A549 (cell line): ENCODE measurements around the gene ARHGAP42. TPM values are rescaled to one million over a fixed set of nuclear protein-coding genes. Genes with fewer than 3 reads are reported as not detected.

Source experiments
- ATAC-seq, 2 experiments: fragments of 200-7000 bp in 1 of 2; fragments of >200 bp in 1 of 2; cut with Nextera tagmentation in 1 of 2; cut with Tn5 transposase in 1 of 2; 3 replicates each; pipeline versions ENCODE4 v1.8.0 to v1.9.1; 2018 to 2020; ENCODE audit warnings: mild to moderate bottlenecking in 1 of 2, moderate library complexity in 1 of 2
- CTCF ChIA-PET: fragments of 300-600 bp; sonication (Branson Sonifier 250); formaldehyde crosslinking; extraction: SDS; loops from one replicate; lab custom pipeline; 2021; ENCODE audit warnings: antibody characterized with exemption, inconsistent platforms; lab: Yijun Ruan, JAX
- POLR2A ChIA-PET: fragments of 350-600 bp; formaldehyde crosslinking; extraction: SDS; loops from one replicate; lab custom pipeline; 2021; ENCODE audit warnings: antibody characterized with exemption, inconsistent platforms; lab: Yijun Ruan, JAX
- DNase-seq, 2 experiments: peaks; one replicate each; pipeline versions ENCODE4 v3.0.0 to v3.0.0-alpha.2; 2011 to 2016; ENCODE audit warnings: low read depth in 1 of 2, low spot score in 1 of 2
- FAIRE-seq: peaks from 2 replicates; lab custom pipeline; 2011; peaks lifted over from hg19 to GRCh38; lab: Jason Lieb, UNC
- H3K27ac ChIP-seq, 2 experiments: fragments of >200 bp; sonication (Bioruptor Twin); formaldehyde crosslinking; 3 replicates each; pipeline ENCODE4 v1.5.1; 2016 to 2017
- H3K4me1 ChIP-seq: fragments of >200 bp; sonication (Bioruptor Twin); formaldehyde crosslinking; 3 replicates; pipeline ENCODE4 v1.6.1; 2016
- H3K4me2 ChIP-seq: fragments of >200 bp; sonication (Bioruptor Twin); formaldehyde crosslinking; 3 replicates; pipeline ENCODE4 v1.6.1; 2016
- H3K4me3 ChIP-seq: fragments of >200 bp; sonication (Bioruptor Twin); formaldehyde crosslinking; 3 replicates; pipeline ENCODE4 v1.5.1; 2016
- H3K9me3 ChIP-seq: fragments of >200 bp; sonication (Bioruptor Twin); formaldehyde crosslinking; 3 replicates; pipeline ENCODE4 v1.6.1; 2016
- ATOH8 ChIP-seq: fragments of 250-450 bp; sonication (Bioruptor Pico); IDR thresholded peaks from 2 replicates; pipeline ENCODE4 v1.5.0; 2020; ENCODE audit warnings: low read depth, mild to moderate bottlenecking, moderate library complexity
- BCL3 ChIP-seq: fragments of >200 bp; sonication (Bioruptor Twin); formaldehyde crosslinking; IDR thresholded peaks from 3 replicates; pipeline ENCODE4 v1.6.1; 2016
- BHLHE40 ChIP-seq: IDR thresholded peaks from 2 replicates; pipeline ENCODE4 v1.6.1; 2012; ENCODE audit warnings: low read depth, low read length, inconsistent platforms
- CBX8 ChIP-seq: fragments of 200-600 bp; sonication (generic); IDR thresholded peaks from 2 replicates; pipeline ENCODE4 v1.6.1; 2016
- CHD2 ChIP-seq: fragments of 150-350 bp; IDR thresholded peaks from 2 replicates; pipeline ENCODE4 v1.6.1; 2014; ENCODE audit warnings: low read length; ENCODE audit not compliant: partially characterized antibody
- ELK1 ChIP-seq: fragments of 150-350 bp; IDR thresholded peaks from 2 replicates; pipeline ENCODE4 v1.6.1; 2014; ENCODE audit warnings: low read depth, mild to moderate bottlenecking, low read length
- ESRRA ChIP-seq: fragments of 150-350 bp; IDR thresholded peaks from 2 replicates; pipeline ENCODE4 v1.6.1; 2014; ENCODE audit warnings: mild to moderate bottlenecking, low read length, borderline replicate concordance
- FOXS1 ChIP-seq: fragments of 250-450 bp; sonication (Bioruptor Pico); IDR thresholded peaks from 2 replicates; pipeline ENCODE4 v1.5.0; 2020; ENCODE audit warnings: mild to moderate bottlenecking, moderate library complexity
- GATA3 ChIP-seq: IDR thresholded peaks from 2 replicates; pipeline ENCODE4 v1.6.1; 2012; ENCODE audit warnings: borderline replicate concordance
- HES2 ChIP-seq: fragments of >200 bp; sonication (Bioruptor Twin); formaldehyde crosslinking; IDR thresholded peaks from 2 replicates; pipeline ENCODE4 v1.6.1; 2016
- HMGXB4 ChIP-seq: fragments of 250-450 bp; sonication (Bioruptor Pico); IDR thresholded peaks from 2 replicates; pipeline ENCODE4 v1.5.0; 2021; ENCODE audit warnings: mild to moderate bottlenecking, moderate library complexity, borderline replicate concordance
- HOXA7 ChIP-seq: fragments of 250-450 bp; sonication (Bioruptor Pico); IDR thresholded peaks from 2 replicates; pipeline ENCODE4 v1.5.0; 2020; ENCODE audit warnings: mild to moderate bottlenecking, moderate library complexity
- HOXB5 ChIP-seq: fragments of 250-450 bp; sonication (Bioruptor Pico); IDR thresholded peaks from 2 replicates; pipeline ENCODE4 v1.5.0; 2020; ENCODE audit warnings: mild to moderate bottlenecking, moderate library complexity
- JUN ChIP-seq, 2 experiments: fragments of >200 bp; sonication (Bioruptor Twin); formaldehyde crosslinking; IDR thresholded peaks; 2 replicates in 1 of 2; 3 replicates in 1 of 2; pipeline ENCODE4 v1.6.1; 2016 to 2017
- JUNB ChIP-seq: fragments of >200 bp; sonication (Bioruptor Twin); formaldehyde crosslinking; IDR thresholded peaks from 2 replicates; pipeline ENCODE4 v1.6.1; 2016
- KDM1A ChIP-seq: fragments of 200-600 bp; sonication (generic); IDR thresholded peaks from 2 replicates; pipeline ENCODE4 v1.6.1; 2016; ENCODE audit warnings: low read depth, mild to moderate bottlenecking
- MAZ ChIP-seq: fragments of 150-350 bp; IDR thresholded peaks from 2 replicates; pipeline ENCODE4 v1.6.1; 2014; ENCODE audit warnings: antibody characterized with exemption, low read depth, low read length, borderline replicate concordance
- MYC ChIP-seq: IDR thresholded peaks from 2 replicates; pipeline ENCODE4 v1.6.1; 2012; ENCODE audit warnings: mild to moderate bottlenecking, inconsistent platforms, low read length, improper control_type of control experiment, borderline replicate concordance
- PHF8 ChIP-seq: fragments of 200-600 bp; sonication (generic); IDR thresholded peaks from 2 replicates; pipeline ENCODE4 v1.6.1; 2016; ENCODE audit warnings: low read depth, mild to moderate bottlenecking, antibody characterized with exemption, moderate library complexity, borderline replicate concordance
- RARB ChIP-seq: fragments of 250-450 bp; sonication (Bioruptor Pico); IDR thresholded peaks from 2 replicates; pipeline ENCODE4 v1.8.0; 2021; ENCODE audit warnings: mild to moderate bottlenecking, moderate library complexity
- REST ChIP-seq: fragments of 200-600 bp; sonication (generic); IDR thresholded peaks from 2 replicates; pipeline ENCODE4 v1.6.1; 2016; ENCODE audit warnings: antibody characterized with exemption, mild to moderate bottlenecking, moderate library complexity
- SMC3 ChIP-seq: fragments of >200 bp; sonication (Bioruptor Twin); formaldehyde crosslinking; IDR thresholded peaks from 3 replicates; pipeline ENCODE4 v1.6.1; 2018; ENCODE audit warnings: inconsistent platforms
- SREBF2 ChIP-seq: fragments of 450-650 bp; IDR thresholded peaks from 2 replicates; pipeline ENCODE4 v1.6.1; 2014; ENCODE audit warnings: mild to moderate bottlenecking, moderate library complexity
- USF2 ChIP-seq: fragments of 450-650 bp; IDR thresholded peaks from 2 replicates; pipeline ENCODE4 v1.6.1; 2014; ENCODE audit warnings: antibody characterized with exemption
- ZC3H11A ChIP-seq: fragments of 450-650 bp; IDR thresholded peaks from 2 replicates; pipeline ENCODE4 v1.6.1; 2014; ENCODE audit warnings: antibody characterized with exemption, mild to moderate bottlenecking
- ZFP36 ChIP-seq: fragments of 450-650 bp; IDR thresholded peaks from 2 replicates; pipeline ENCODE4 v1.6.1; 2014; ENCODE audit warnings: borderline replicate concordance; ENCODE audit not compliant: partially characterized antibody
- ZNF302 ChIP-seq: fragments of 250-450 bp; sonication (Bioruptor Pico); IDR thresholded peaks from 2 replicates; pipeline ENCODE4 v1.9.0; 2021; ENCODE audit warnings: inconsistent platforms, mild to moderate bottlenecking, moderate library complexity
- WGBS: methylation state at CpG from one replicate; pipeline ENCODE4 v1.1.6; 2017; ENCODE audit errors: missing lambda C conversion rate; 5-methylcytosine and 5-hydroxymethylcytosine counted together
- polyA plus RNA-seq, 4 experiments: library from polyadenylated mRNA; depleted of rRNA in 3 of 4; stranded (reverse); fragments of >200 nt; fragmentation: RNase III in 1 of 4; extraction: RNeasy Plus Mini Kit Qiagen cat#74134 plus additional on column Dnase treatment in 1 of 4; gene quantifications; 2 replicates in 3 of 4; 3 replicates in 1 of 4; pipeline ENCODE4 v1.2.3, GENCODE V29; 2011 to 2017

ARHGAP42 gene
- polyA plus RNA-seq, 2 of the 4 experiments (the other 2 are of a cell fraction): 5.1 to 17.0 TPM

GRCh38 chr11:100883830-100884229 is 196.7 kb downstream of the ARHGAP42 start:
- FAIRE-seq: no peak
- WGBS: 89% methylated on average over 1 of the region's 1 CpG
- Histone ChIP-seq H3K4me2 (no peak overlapping the region), H3K9me3 (no peaks in the 10 kb centered on the region), H3K27ac (no peak overlapping the region), H3K4me3 (no peak overlapping the region), H3K4me1 (no peaks in the 10 kb centered on the region)
- ATAC-seq: no peak
- TF ChIP-seq HOXA7 (CRISPR knock-in tag): no peak
- TF ChIP-seq JUNB: no peak
- no peak for TF ChIP-seq ZFP36
- TF ChIP-seq CHD2: no peak
- no peak for TF ChIP-seq MYC
- TF ChIP-seq PHF8: no peak
- no peak for TF ChIP-seq ESRRA
- no peak for TF ChIP-seq ZC3H11A
- no peak for TF ChIP-seq CBX8
- no peak for TF ChIP-seq ELK1
- TF ChIP-seq RARB: no peak
- no peak for TF ChIP-seq BCL3
- TF ChIP-seq JUN (IDR thresholded peaks at IDR 0.05): no peak
- TF ChIP-seq HMGXB4 (CRISPR knock-in tag): no peak
- no peak for DNase-seq
- ChIA-PET POLR2A (no interaction called here), CTCF (no interaction called here)

- no peak for ATAC-seq
- no peak for DNase-seq
- no peak overlapping the region for H3K27ac ChIP-seq
- FAIRE-seq: no peak
- no peak for TF ChIP-seq HOXA7 (CRISPR knock-in tag)
- TF ChIP-seq BCL3: no peak
- TF ChIP-seq ZNF302: no peak
- TF ChIP-seq USF2: no peak
- TF ChIP-seq SREBF2: no peak
- TF ChIP-seq PHF8: no peak
- TF ChIP-seq HES2: no peak
- no peak for TF ChIP-seq SMC3
- no peak for TF ChIP-seq REST
- TF ChIP-seq MAZ: no peak
- TF ChIP-seq ATOH8 (CRISPR knock-in tag): no peak
- TF ChIP-seq GATA3: no peak
- TF ChIP-seq BHLHE40: no peak
- TF ChIP-seq HOXB5: no peak
- TF ChIP-seq FOXS1 (CRISPR knock-in tag): no peak
- TF ChIP-seq KDM1A: no peak
- TF ChIP-seq CHD2: no peak
- ChIA-PET CTCF (interaction anchor here (0.7 kb wide), 1 partner anchor 43 kb away, joined by 3 read pairs; no protein-coding TSS in a partner anchor), POLR2A (no interaction called here)
- no peak overlapping the region for H3K4me2 ChIP-seq
- WGBS: 94% methylated on average over 1 of the region's 1 CpG
- H3K4me1 ChIP-seq: no peaks in the 10 kb centered on the region
- H3K4me3 ChIP-seq: no peak overlapping the region
- H3K9me3 ChIP-seq: no peaks in the 10 kb centered on the region
These were observed 200.6 kb downstream of the ARHGAP42 start for GRCh38 chr11:100887659-100888058.
